Measurements from ENCODE around the gene ERBB4. TPM values are rescaled to one million over a fixed set of nuclear protein-coding genes. Genes with fewer than 3 reads are reported as not detected.

ERBB4 gene
- total RNA-seq, 4 donors from 2014 or later: 0.26 to 13.3 (median 2.4) TPM

DNA sequence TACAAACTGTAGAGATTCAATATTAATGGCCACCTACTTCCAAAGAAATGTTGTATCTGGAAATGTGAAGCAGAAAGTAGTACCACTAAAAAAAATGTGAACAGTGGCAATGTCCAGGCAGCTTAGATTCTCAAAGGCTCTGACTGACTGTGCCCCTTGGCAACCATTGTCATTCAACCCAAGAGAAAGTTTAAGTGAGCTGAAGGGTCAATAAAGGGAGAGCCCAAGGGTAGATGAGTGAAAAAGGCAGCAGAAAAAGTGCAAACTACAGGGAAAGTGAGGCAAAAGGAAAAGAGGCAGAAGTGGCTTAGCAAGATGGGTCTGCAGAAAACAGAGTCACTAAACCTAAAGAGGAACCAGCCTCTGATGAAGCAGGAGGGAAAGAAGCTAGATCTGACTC is 1179.3 kb downstream of the ERBB4 start:
- intact Hi-C loops (cut with DNase I; ENCODE audit: low total_unique reads): no loop called here
- no peaks in the 10 kb centered on the region for H3K9me3 ChIP-seq
- no peak overlapping the region for H3K27ac ChIP-seq
- no peaks in the 10 kb centered on the region for H3K36me3 ChIP-seq
- DNase-seq: no peak
- no peak overlapping the region for H3K4me3 ChIP-seq
- TF ChIP-seq POLR2A (IDR thresholded peaks at IDR 0.05): no peak
- no peaks in the 10 kb centered on the region for H3K4me1 ChIP-seq
- H3K27me3 ChIP-seq: no peaks in the 10 kb centered on the region

DNA sequence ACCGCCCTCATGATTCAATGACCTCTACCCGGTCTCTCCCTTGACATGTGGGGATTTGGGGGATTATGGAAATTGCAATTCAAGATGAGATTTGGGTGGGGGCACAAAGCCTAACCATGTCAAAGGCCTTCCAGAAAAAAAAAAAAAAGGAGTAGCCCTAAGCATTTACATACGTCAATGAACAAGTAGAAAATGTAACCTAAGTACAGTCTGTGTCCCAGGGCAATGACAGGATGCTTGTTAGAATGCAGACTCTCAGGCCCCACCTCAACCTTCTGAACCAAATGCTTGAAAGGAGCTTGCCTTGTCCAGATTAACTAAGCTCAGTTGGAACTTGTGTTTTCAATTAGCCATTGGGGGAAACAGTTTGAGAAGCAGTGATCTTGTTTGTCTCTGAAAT is 1180.1 kb downstream of the ERBB4 start:
- intact Hi-C loops (cut with DNase I; ENCODE audit: low total_unique reads): no loop called here
- DNase-seq: no peak
- Histone ChIP-seq H3K36me3 (no peaks in the 10 kb centered on the region), H3K27ac (no peak overlapping the region), H3K9me3 (no peaks in the 10 kb centered on the region), H3K27me3 (no peaks in the 10 kb centered on the region), H3K4me1 (no peaks in the 10 kb centered on the region), H3K4me3 (no peak overlapping the region)
- TF ChIP-seq, protein P1, sequence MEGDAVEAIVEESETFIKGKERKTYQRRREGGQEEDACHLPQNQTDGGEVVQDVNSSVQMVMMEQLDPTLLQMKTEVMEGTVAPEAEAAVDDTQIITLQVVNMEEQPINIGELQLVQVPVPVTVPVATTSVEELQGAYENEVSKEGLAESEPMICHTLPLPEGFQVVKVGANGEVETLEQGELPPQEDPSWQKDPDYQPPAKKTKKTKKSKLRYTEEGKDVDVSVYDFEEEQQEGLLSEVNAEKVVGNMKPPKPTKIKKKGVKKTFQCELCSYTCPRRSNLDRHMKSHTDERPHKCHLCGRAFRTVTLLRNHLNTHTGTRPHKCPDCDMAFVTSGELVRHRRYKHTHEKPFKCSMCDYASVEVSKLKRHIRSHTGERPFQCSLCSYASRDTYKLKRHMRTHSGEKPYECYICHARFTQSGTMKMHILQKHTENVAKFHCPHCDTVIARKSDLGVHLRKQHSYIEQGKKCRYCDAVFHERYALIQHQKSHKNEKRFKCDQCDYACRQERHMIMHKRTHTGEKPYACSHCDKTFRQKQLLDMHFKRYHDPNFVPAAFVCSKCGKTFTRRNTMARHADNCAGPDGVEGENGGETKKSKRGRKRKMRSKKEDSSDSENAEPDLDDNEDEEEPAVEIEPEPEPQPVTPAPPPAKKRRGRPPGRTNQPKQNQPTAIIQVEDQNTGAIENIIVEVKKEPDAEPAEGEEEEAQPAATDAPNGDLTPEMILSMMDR (IDR thresholded peaks at IDR 0.05): no peak
- TF ChIP-seq POLR2A (IDR thresholded peaks at IDR 0.05): no peak

DNA sequence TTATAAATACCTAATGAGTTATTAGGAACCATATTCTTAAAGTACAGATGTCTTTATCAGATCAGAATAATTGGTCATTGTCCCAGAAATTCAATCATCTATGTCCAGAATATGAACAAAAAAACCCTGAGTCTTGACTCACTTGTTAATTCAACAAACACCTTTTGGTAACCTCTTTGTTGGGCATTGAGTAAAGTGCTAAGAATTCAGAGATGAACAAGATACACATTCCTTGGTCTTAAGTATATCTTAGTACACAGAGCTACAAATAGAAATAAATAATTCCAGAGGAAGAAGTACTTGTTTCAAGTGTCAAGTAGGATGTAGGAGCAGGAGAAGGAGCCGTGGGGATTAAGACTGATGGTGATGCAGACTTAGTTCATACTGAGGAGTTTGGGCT is 1184.1 kb downstream of the ERBB4 start:
- no peaks in the 10 kb centered on the region for H3K27me3 ChIP-seq
- no peak for DNase-seq
- H3K36me3 ChIP-seq: no peaks in the 10 kb centered on the region
- H3K4me3 ChIP-seq: no peak overlapping the region
- no peaks in the 10 kb centered on the region for H3K9me3 ChIP-seq
- intact Hi-C loops (cut with DNase I; ENCODE audit: low total_unique reads): no loop called here
- H3K4me1 ChIP-seq: no peaks in the 10 kb centered on the region
- no peak overlapping the region for H3K27ac ChIP-seq
- TF ChIP-seq, protein P1 (IDR thresholded peaks at IDR 0.05): no peak
- TF ChIP-seq POLR2A (IDR thresholded peaks at IDR 0.05): no peak

- DNase-seq: no peak
- H3K9me3 ChIP-seq: no peaks in the 10 kb centered on the region
- H3K27me3 ChIP-seq: no peaks in the 10 kb centered on the region
- no peaks in the 10 kb centered on the region for H3K4me1 ChIP-seq
- no peak overlapping the region for H3K27ac ChIP-seq
- intact Hi-C loops (cut with DNase I; ENCODE audit: low total_unique reads): no loop called here
- no peak for TF ChIP-seq POLR2A (IDR thresholded peaks at IDR 0.05)
- TF ChIP-seq, protein P1 (IDR thresholded peaks at IDR 0.05): no peak
- H3K36me3 ChIP-seq: no peaks in the 10 kb centered on the region
- no peak overlapping the region for H3K4me3 ChIP-seq
Measured at GRCh38 chr2:211351987-211352386, 1186.6 kb downstream of the ERBB4 start.

DNA sequence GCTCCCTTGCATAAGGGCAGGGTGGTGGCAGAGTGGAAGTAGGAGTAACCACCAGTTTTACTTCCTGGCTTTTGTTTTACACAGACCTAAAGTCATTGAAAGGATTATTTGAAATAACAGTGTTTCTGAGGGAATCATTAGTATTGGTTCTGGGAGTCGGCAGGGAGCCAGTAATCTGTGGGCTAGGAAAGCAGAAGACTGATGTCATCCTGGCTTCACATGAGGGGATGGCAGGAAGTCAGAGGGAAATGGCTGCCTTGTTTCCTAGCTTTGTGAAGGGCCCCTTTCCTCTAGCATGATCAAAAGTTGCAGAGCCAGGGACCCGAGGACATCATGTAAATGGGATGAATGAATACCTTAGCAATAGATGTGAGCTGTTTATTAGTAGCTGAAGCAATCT is 1189.6 kb downstream of the ERBB4 start:
- no peak for DNase-seq
- Histone ChIP-seq H3K9me3 (no peaks in the 10 kb centered on the region), H3K27ac (no peak overlapping the region), H3K4me1 (no peaks in the 10 kb centered on the region), H3K36me3 (no peaks in the 10 kb centered on the region), H3K4me3 (no peak overlapping the region), H3K27me3 (no peaks in the 10 kb centered on the region)
- TF ChIP-seq POLR2A (IDR thresholded peaks at IDR 0.05): no peak
- TF ChIP-seq, protein P1 (IDR thresholded peaks at IDR 0.05): no peak
- intact Hi-C loops (cut with DNase I; ENCODE audit: low total_unique reads): no loop called here

GRCh38 chr2:211347328-211347727 is 1191.3 kb downstream of the ERBB4 start:
- intact Hi-C loops (cut with DNase I; ENCODE audit: low total_unique reads): no loop called here
- no peaks in the 10 kb centered on the region for H3K9me3 ChIP-seq
- H3K4me1 ChIP-seq: no peaks in the 10 kb centered on the region
- no peaks in the 10 kb centered on the region for H3K36me3 ChIP-seq
- TF ChIP-seq, protein P1 (IDR thresholded peaks at IDR 0.05): no peak
- TF ChIP-seq POLR2A (IDR thresholded peaks at IDR 0.05): no peak
- no peak overlapping the region for H3K4me3 ChIP-seq
- H3K27ac ChIP-seq: no peak overlapping the region
- no peaks in the 10 kb centered on the region for H3K27me3 ChIP-seq
- DNase-seq: no peak

All from uterus (tissue), 4 donors.